ENCODE data around the gene EPHB2.
"Not testable (repeated sequence)": the region's sequence is repeated elsewhere in the genome, so short reads cannot be mapped to it uniquely, and the experiment has no call there.

The EPHB2 gene

GRCh38 chr1:22824466-22824865 is 113.8 kb downstream of the EPHB2 start:
- no peak for DNase-seq

GRCh38 chr1:22824975-22825374 is 114.3 kb downstream of the EPHB2 start:
- DNase-seq, result no peak

- DNase-seq, result no peak
Observed at GRCh38 chr1:22825486-22826189, 115.0 kb downstream of the EPHB2 start.

GRCh38 chr1:22826604-22827580 is 116.3 kb downstream of the EPHB2 start:
- DNase-seq, result no peak

- no peak for DNase-seq
Observed at GRCh38 chr1:22827666-22828483, 117.2 kb downstream of the EPHB2 start.

DNA sequence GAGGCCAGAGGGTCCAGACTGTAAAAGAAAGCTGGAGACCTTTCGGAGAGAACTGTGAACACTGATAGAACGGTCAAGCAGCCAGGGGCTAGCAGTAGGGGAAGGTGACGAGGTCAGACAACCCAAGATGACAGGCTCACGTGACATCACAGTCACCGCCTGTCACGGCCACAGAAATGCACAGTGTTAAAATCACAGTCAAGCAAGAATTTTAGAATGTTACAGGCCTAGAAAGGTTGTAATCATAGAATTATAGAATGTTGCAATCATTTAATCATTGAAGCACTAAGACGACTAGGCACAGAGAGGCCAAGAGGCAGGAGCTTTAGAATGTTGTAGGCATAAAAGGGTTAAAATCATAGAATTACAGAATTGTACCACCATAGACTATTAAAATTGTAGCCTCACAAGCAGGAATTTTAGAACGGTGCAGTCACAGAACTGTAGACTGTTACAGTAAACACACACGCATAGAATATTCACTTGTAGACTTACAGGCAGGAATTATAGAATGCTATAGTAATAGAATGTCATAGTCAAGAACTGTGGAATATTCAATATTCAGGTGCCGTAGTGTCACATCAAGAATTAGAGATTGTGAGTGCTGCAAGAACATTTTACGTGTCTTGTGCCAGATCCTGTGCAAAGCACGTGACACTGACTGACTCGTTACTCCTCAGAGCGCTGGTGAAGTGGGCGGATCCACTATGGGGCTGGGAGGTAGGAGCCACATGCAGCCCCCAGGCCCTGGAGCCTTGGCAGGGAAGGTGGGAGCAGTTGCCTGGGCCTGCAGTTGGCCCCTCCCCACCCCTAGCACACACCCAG is 118.1 kb downstream of the EPHB2 start:
- DNase-seq, result no peak

- DNase-seq, result no peak
Observed at GRCh38 chr1:22829309-22829989, 118.8 kb downstream of the EPHB2 start.

DNA sequence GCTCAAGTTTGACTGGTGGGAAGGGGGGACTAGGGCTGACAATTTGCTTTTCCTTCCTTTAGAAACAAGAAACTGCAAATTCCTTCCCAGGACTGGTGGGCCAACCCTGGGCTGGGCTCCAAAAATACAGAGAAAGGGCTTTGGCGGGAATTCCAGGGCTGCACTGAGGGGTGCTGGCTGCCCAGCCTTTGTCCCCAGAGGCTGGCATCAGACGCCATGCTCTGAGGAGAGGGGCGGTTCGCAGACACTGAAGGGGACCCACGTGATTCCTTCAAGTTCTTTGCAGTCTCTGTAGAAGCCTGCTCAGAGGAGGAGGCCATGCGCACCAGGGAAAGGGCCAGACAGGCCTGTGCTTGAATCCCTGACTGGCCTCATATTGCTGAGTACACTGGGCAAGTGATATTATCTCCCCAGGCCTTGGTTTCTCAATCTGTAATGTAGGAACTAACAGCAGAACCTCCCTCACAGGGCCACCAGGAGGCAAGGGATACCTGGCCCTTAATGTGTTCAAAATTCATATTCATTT is 119.5 kb downstream of the EPHB2 start:
- no peak for DNase-seq

DNA sequence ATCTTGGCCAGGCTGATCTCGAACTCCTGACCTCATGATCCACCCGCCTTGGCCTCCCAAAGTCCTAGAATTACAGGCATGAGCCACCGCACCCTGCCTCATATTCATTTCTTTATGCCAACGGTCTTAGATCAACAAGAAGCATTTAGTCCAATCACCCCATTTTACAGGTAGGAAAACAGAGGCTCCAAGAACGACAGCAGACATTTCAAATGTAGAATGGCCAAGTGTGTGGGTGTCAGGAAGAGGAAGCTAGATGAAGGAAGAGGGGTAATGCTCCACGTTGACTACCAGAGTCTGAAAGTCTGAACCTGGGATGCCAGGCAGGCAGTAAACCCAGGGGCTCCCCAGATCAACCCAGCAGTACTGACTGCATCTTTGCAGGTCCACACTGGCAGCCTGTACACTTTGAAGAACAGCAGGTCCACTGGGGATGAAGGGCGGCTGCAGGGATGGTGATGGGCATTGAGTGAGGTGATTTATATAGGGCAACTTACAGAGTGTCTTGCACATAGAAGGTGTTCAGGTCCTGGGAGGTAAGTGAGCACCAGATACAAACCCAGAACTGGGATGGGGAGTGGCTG is 120.2 kb downstream of the EPHB2 start:
- DNase-seq, result no peak

- DNase-seq, result peak in 1 of 2 donors; percentile 38
Observed at GRCh38 chr1:22831729-22832413, 121.2 kb downstream of the EPHB2 start.

DNA sequence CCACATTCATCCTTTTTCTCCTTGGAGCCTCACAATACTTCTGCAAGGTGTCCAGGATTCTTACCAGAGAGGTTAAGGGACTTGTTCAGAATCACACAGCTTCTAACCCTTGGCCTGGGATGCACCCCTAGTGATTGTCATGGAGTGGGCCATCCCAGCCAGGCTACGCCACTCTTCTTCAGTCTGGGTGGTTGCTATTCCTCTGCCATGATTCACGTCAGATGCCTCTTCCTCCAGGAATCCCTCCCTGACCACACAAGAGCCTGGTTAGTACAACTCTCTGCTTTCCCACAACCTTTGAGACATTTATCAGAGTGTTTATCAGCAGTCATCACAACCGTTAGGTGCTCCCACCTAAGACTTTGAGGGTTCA is 121.8 kb downstream of the EPHB2 start:
- no peak for DNase-seq

DNA sequence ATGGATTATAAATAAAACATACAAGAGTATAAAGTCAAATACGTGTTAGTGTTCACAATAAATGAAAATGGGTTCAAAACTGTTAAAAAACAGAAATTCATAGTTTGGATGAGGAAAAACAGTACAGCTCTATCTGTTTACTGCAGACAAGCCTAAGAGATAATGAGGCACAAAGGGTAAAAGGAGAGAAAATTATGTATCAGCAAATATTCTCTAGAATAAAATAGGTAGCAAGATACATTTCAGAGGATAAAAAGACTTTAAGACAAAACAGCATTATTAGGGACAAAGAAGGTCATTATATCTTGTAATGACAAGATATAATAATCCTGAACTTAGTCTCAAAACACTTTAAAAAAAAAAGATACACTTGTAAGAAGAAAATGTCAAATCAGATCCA is 123.1 kb downstream of the EPHB2 start:
- no peak for DNase-seq

- not testable (repeated sequence) for DNase-seq
Observed at GRCh38 chr1:22834420-22834819, 123.8 kb downstream of the EPHB2 start.

- no peak for DNase-seq
Observed at GRCh38 chr1:22835636-22836319, 125.1 kb downstream of the EPHB2 start.

- DNase-seq, result no peak
Observed at GRCh38 chr1:22836850-22837249, 126.2 kb downstream of the EPHB2 start.

GRCh38 chr1:22837332-22837731 is 126.7 kb downstream of the EPHB2 start:
- DNase-seq, result no peak

DNA sequence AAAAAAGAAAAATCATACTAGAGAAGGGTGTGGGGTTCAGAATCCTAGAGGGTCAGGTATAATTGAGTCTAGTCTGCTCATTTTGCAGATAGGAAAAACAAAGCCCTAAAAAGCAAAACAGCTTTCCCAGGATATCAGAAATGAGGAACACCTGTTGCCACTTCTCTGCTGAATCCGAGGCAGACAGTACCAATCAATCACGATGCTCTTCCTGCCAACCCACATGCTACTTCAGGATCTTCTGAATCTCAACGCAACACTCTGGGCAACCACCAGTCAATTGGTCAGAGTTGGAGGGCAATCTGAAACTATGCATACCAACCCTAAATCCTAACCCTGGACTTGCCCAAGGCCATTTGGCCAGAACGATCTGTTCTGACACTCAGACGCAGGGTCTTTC is 128.3 kb downstream of the EPHB2 start:
- no peak for DNase-seq

DNA sequence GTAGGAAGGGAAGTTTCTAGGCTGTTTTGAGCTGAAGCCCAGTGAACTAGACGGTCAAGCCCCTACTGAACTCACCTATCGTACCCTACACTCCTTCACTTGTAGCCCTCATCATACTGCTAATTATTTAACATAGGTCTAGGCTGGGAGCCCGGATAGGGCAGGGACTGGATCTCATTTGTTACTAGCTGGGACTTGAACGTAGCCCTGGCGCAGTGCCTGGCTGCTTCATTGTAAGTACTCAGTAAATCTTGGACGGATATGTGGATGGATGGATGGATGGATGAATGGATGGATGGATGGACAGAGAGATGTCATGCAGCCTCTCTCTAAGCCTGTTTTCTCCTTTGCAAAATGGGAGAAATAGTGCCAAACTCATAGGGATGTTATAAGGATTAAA is 129.2 kb downstream of the EPHB2 start:
- DNase-seq, result no peak

- no peak for DNase-seq
Observed at GRCh38 chr1:22841142-22841541, 130.5 kb downstream of the EPHB2 start.

GRCh38 chr1:22841860-22842281 is 131.2 kb downstream of the EPHB2 start:
- DNase-seq, result no peak
